ENCODE data around the gene RALB.

- TF ChIP-seq CTCF (IDR thresholded peaks at IDR 0.05 in 4 of 5, conservative IDR thresholded peaks at IDR 0.05 in 1 of 5), result no peak
- no peak for TF ChIP-seq POLR2A (IDR thresholded peaks at IDR 0.05)
These were observed 2.4 kb downstream of the RALB start for GRCh38 chr2:120255071-120255470.
